GM12891 (cell line): Measurements from ENCODE around the gene NUTF2.
"Not testable (repeated sequence)": the region's sequence is repeated elsewhere in the genome, so short reads cannot be mapped to it uniquely, and the experiment has no call there.

Source experiments
- DNase-seq: peaks from one replicate; pipeline ENCODE4 v3.0.0; 2011; ENCODE audit warnings: low spot score; ENCODE audit not compliant: insufficient read length
- FAIRE-seq: peaks from 2 replicates; lab custom pipeline; 2011; peaks lifted over from hg19 to GRCh38; lab: Jason Lieb, UNC
- PAX5 ChIP-seq: IDR thresholded peaks from 2 replicates; pipeline ENCODE4 v1.6.1; 2011; ENCODE audit warnings: low read length, moderate library complexity, mild to moderate bottlenecking; ENCODE audit not compliant: insufficient read depth, severe bottlenecking
- POLR2A ChIP-seq: IDR thresholded peaks from 2 replicates; pipeline ENCODE4 v1.6.1; 2011; ENCODE audit warnings: low read depth, low read length, control low read depth
- POLR2AphosphoS5 ChIP-seq: IDR thresholded peaks from 2 replicates; pipeline ENCODE4 v1.6.1; 2011; ENCODE audit warnings: low read depth, low read length, control low read depth
- POU2F2 ChIP-seq: IDR thresholded peaks from 2 replicates; pipeline ENCODE4 v1.6.1; 2011; ENCODE audit warnings: low read depth, mild to moderate bottlenecking, control low read depth, low read length, moderate library complexity
- SPI1 ChIP-seq: IDR thresholded peaks from 2 replicates; pipeline ENCODE4 v1.6.1; 2011; ENCODE audit warnings: low read depth, low read length, control low read depth
- TAF1 ChIP-seq: IDR thresholded peaks from 2 replicates; pipeline ENCODE4 v1.6.1; 2011; ENCODE audit warnings: low read depth, low read length, control low read depth

Gene NUTF2

GRCh38 chr16:67862623-67863583, 16.2 kb downstream of the NUTF2 start:
- TF ChIP-seq SPI1 (no peak), POLR2AphosphoS5 (no peak), POU2F2 (no peak), PAX5 (no peak), TAF1 (no peak), POLR2A (no peak)
- FAIRE-seq = no peak
- no peak for DNase-seq

- FAIRE-seq = not testable (repeated sequence)
Measured at GRCh38 chr16:67864044-67864443, 17.3 kb downstream of the NUTF2 start.

GRCh38 chr16:67864594-67864993, 17.9 kb downstream of the NUTF2 start:
- DNase-seq (no peak), FAIRE-seq (no peak)
- TF ChIP-seq POU2F2 (no peak), PAX5 (no peak), TAF1 (no peak), SPI1 (no peak), POLR2A (no peak), POLR2AphosphoS5 (no peak)

More at GRCh38 chr16:67864044-67864443, 17.3 kb downstream of the NUTF2 start:
- not testable (repeated sequence) for DNase-seq

- TF ChIP-seq SPI1 (no peak), POLR2AphosphoS5 (no peak), TAF1 (no peak), POLR2A (no peak), PAX5 (no peak), POU2F2 (no peak)
- FAIRE-seq (no peak), DNase-seq (no peak)
Measured at GRCh38 chr16:67865318-67865717, 18.6 kb downstream of the NUTF2 start.

GRCh38 chr16:67868290-67868689, 21.6 kb downstream of the NUTF2 start:
- FAIRE-seq = no peak
- DNase-seq = no peak
- TF ChIP-seq POLR2AphosphoS5 (no peak), TAF1 (no peak), PAX5 (no peak), POLR2A (no peak), POU2F2 (no peak), SPI1 (no peak)

GRCh38 chr16:67869653-67870052, 22.9 kb downstream of the NUTF2 start:
- no peak for DNase-seq
- no peak for FAIRE-seq
- TF ChIP-seq TAF1 (no peak), PAX5 (no peak), SPI1 (no peak)

GRCh38 chr16:67871256-67871655, 24.5 kb downstream of the NUTF2 start:
- DNase-seq (no peak), FAIRE-seq (no peak)
- TF ChIP-seq SPI1 = no peak
- no peak for TF ChIP-seq POU2F2
- no peak for TF ChIP-seq POLR2A
- TF ChIP-seq PAX5 = no peak
- no peak for TF ChIP-seq TAF1
- no peak for TF ChIP-seq POLR2AphosphoS5

GRCh38 chr16:67872131-67872630, 25.4 kb downstream of the NUTF2 start:
- TF ChIP-seq PAX5 (no peak), SPI1 (peak; percentile 29; the same call in 1 of the 2 replicates), TAF1 (no peak), POU2F2 (no peak), POLR2A (no peak), POLR2AphosphoS5 (no peak)
- FAIRE-seq (peak; percentile 13), DNase-seq (no peak)

GRCh38 chr16:67872631-67873434, 26.1 kb downstream of the NUTF2 start, which contains the start of gene EDC4:
EDC4 (plus strand) TSS chr16:67873052; CDS start chr16:67873262, 210 bp downstream.
- DNase-seq (peak; percentile 97), FAIRE-seq (peak; percentile 84)
- TF ChIP-seq POU2F2 (peak; percentile 80), TAF1 (peak; percentile 62; the same call in 1 of the 2 replicates), POLR2A (peak; percentile 86), POLR2AphosphoS5 (peak; percentile 78), SPI1 (no peak), PAX5 (no peak)
